GM18951 (cell line): ENCODE data around the gene TBX20.
"Not testable (repeated sequence)": the region's sequence is repeated elsewhere in the genome, so short reads cannot be mapped to it uniquely, and the experiment has no call there.

Experiments
- POLR2A ChIP-seq: IDR thresholded peaks from 4 replicates; pipeline ENCODE4 v1.6.1; 2011; ENCODE audit warnings: mild to moderate bottlenecking; ENCODE audit not compliant: insufficient read length, insufficient read depth; ENCODE audit errors: extremely low read depth
- in situ Hi-C: fragments of 300-500 bp; cut with MboI; formaldehyde crosslinking; loops from one replicate; pipeline ENCODE4 v1.12.0; 2022; ENCODE audit warnings: low sequenced_read_pairs, mixed read lengths, inconsistent platforms; ENCODE audit not compliant: unreplicated experiment

The TBX20 gene

GRCh38 chr7:35249537-35249907 lies 4.4 kb downstream of the TBX20 start:
- no peak for TF ChIP-seq POLR2A
- in situ Hi-C loops = no loop called here

- in situ Hi-C loops = no loop called here
- no peak for TF ChIP-seq POLR2A
Observed at GRCh38 chr7:35248576-35249536, 5.0 kb downstream of the TBX20 start.

GRCh38 chr7:35246819-35247218 lies 7.1 kb downstream of the TBX20 start:
- no peak for TF ChIP-seq POLR2A
- in situ Hi-C loops = no loop called here

GRCh38 chr7:35241884-35242283 lies 12.0 kb downstream of the TBX20 start:
- no peak for TF ChIP-seq POLR2A
- in situ Hi-C loops = no loop called here

GRCh38 chr7:35241436-35241835 lies 12.5 kb downstream of the TBX20 start:
- in situ Hi-C loops = no loop called here
- no peak for TF ChIP-seq POLR2A

GRCh38 chr7:35241008-35241407 lies 12.9 kb downstream of the TBX20 start:
- in situ Hi-C loops = not testable (repeated sequence)

- in situ Hi-C loops = not testable (repeated sequence)
Observed at GRCh38 chr7:35238456-35238855, 15.4 kb downstream of the TBX20 start.

GRCh38 chr7:35232994-35233393 lies 20.9 kb downstream of the TBX20 start:
- in situ Hi-C loops = no loop called here
- no peak for TF ChIP-seq POLR2A

- in situ Hi-C loops = not testable (repeated sequence)
Observed at GRCh38 chr7:35231221-35231620, 22.7 kb downstream of the TBX20 start.

GRCh38 chr7:35229116-35229780 lies 24.7 kb downstream of the TBX20 start:
- in situ Hi-C loops = not testable (repeated sequence)

GRCh38 chr7:35228496-35229051 lies 25.3 kb downstream of the TBX20 start:
- in situ Hi-C loops = not testable (repeated sequence)

- in situ Hi-C loops = not testable (repeated sequence)
Observed at GRCh38 chr7:35227438-35227837, 26.5 kb downstream of the TBX20 start.

GRCh38 chr7:35222445-35222844 lies 31.5 kb downstream of the TBX20 start:
- in situ Hi-C loops = not testable (repeated sequence)

GRCh38 chr7:35220176-35220575 lies 33.7 kb downstream of the TBX20 start:
- in situ Hi-C loops = not testable (repeated sequence)

- in situ Hi-C loops = not testable (repeated sequence)
Observed at GRCh38 chr7:35216033-35216432, 37.9 kb downstream of the TBX20 start.

GRCh38 chr7:35215063-35215462 lies 38.8 kb downstream of the TBX20 start:
- in situ Hi-C loops = not testable (repeated sequence)

GRCh38 chr7:35206924-35207323 lies 47.0 kb downstream of the TBX20 start:
- in situ Hi-C loops = not testable (repeated sequence)

GRCh38 chr7:35204850-35205249 lies 49.0 kb downstream of the TBX20 start:
- in situ Hi-C loops = not testable (repeated sequence)

- in situ Hi-C loops = not testable (repeated sequence)
Observed at GRCh38 chr7:35204031-35204430, 49.9 kb downstream of the TBX20 start.

GRCh38 chr7:35202353-35202752 lies 51.5 kb downstream of the TBX20 start:
- in situ Hi-C loops = not testable (repeated sequence)
